ENCODE data around the gene DNAL1. TPM values are rescaled to one million over a fixed set of nuclear protein-coding genes. Genes with fewer than 3 reads are reported as not detected.

The DNAL1 gene
- polyA plus RNA-seq, 1 of the 3 experiments (the other 2 are of a cell fraction) = 2.6 TPM

GRCh38 chr14:73623504-73624054, 21.2 kb upstream of the DNAL1 start (continued):
- no peak for TF ChIP-seq REST (IDR thresholded peaks at IDR 0.05; ENCODE audit: low read depth, low read length)

- Histone ChIP-seq H2AFZ (ENCODE audit: low read depth) (no peak overlapping the region), H3K79me2 (ENCODE audit: insufficient read depth) (no peaks in the 10 kb centered on the region), H3K9ac (no peak overlapping the region), H3K27me3 (ENCODE audit: insufficient read depth) (no peaks in the 10 kb centered on the region), H3K27ac (ENCODE audit: low read depth in 2 of 2, low read length in 1 of 2) (no peak overlapping the region), H3K9me2 (no peaks in the 10 kb centered on the region), H3K4me3 (ENCODE audit: low read depth in 2 of 2, low read length in 1 of 2) (no peak overlapping the region), H3K4me1 (ENCODE audit: control insufficient read depth in 1 of 2, insufficient read depth in 2 of 2, low read depth in 1 of 2, low read length in 1 of 2) (no peaks in the 10 kb centered on the region), H4K20me1 (ENCODE audit: insufficient read depth) (no peaks in the 10 kb centered on the region), H3K36me3 (replicated peaks in 1 of 2; ENCODE audit: control insufficient read depth in 1 of 2, insufficient read depth in 2 of 2, low read length in 1 of 2) (no peaks in the 10 kb centered on the region), H3K4me2 (no peak overlapping the region), H3F3A (replicated peaks; ENCODE audit: insufficient read depth) (no peaks in the 10 kb centered on the region), H3K9me3 (no peaks in the 10 kb centered on the region)
- WGBS (ENCODE audit: low lambda C conversion rate) = 71% methylated on average over 1 of the region's 1 CpG
- ChIA-PET POLR2A (no interaction called here), CTCF (interaction anchor here (1.2 to 2.6 kb wide), 2 partner anchors 28 to 117 kb away, joined by 3 to 13 read pairs; no protein-coding TSS in a partner anchor)
- TF ChIP-seq YY1 (IDR thresholded peaks at IDR 0.05; ENCODE audit: low read depth) (no peak), MAX (IDR thresholded peaks at IDR 0.05; ENCODE audit: low read depth) (no peak)
- no peak for DNase-seq
These were observed 19.1 kb upstream of the DNAL1 start for GRCh38 chr14:73625706-73626105.

- POLR2A ChIA-PET = no interaction called here
- H3K4me1 ChIP-seq (ENCODE audit: control insufficient read depth in 1 of 2, insufficient read depth in 2 of 2, low read depth in 1 of 2, low read length in 1 of 2) = no peaks in the 10 kb centered on the region
- H3K79me2 ChIP-seq (ENCODE audit: insufficient read depth) = no peaks in the 10 kb centered on the region
- no peak overlapping the region for H3K27ac ChIP-seq (ENCODE audit: low read depth in 2 of 2, low read length in 1 of 2)
- DNase-seq = no peak
- 72% methylated on average over 2 of the region's 2 CpGs for WGBS (ENCODE audit: low lambda C conversion rate)
- no peak overlapping the region for H3K4me3 ChIP-seq (ENCODE audit: low read depth in 2 of 2, low read length in 1 of 2)
- H3K9ac ChIP-seq = no peak overlapping the region
- no peaks in the 10 kb centered on the region for H3K36me3 ChIP-seq (replicated peaks in 1 of 2; ENCODE audit: control insufficient read depth in 1 of 2, insufficient read depth in 2 of 2, low read length in 1 of 2)
- no peaks in the 10 kb centered on the region for H4K20me1 ChIP-seq (ENCODE audit: insufficient read depth)
- no peak for TF ChIP-seq FOXJ3 (CRISPR knock-in tag; IDR thresholded peaks at IDR 0.05)
- no peak for TF ChIP-seq CHD2 (IDR thresholded peaks at IDR 0.05; ENCODE audit: low read length, partially characterized antibody)
- TF ChIP-seq NRF1 (IDR thresholded peaks at IDR 0.05; ENCODE audit: low read depth, low read length) = no peak
- TF ChIP-seq PBX3 (IDR thresholded peaks at IDR 0.05) = no peak
- TF ChIP-seq SIN3A (IDR thresholded peaks at IDR 0.05; ENCODE audit: borderline replicate concordance, low read depth, low read length) = no peak
- no peak for TF ChIP-seq FOXM1 (IDR thresholded peaks at IDR 0.05; ENCODE audit: low read depth)
- TF ChIP-seq USF1 (IDR thresholded peaks at IDR 0.05; ENCODE audit: borderline replicate concordance, low read depth) = no peak
- no peak for TF ChIP-seq EZH2phosphoT487 (IDR thresholded peaks at IDR 0.05; ENCODE audit: borderline replicate concordance, low read depth)
- no peak for TF ChIP-seq YY1 (IDR thresholded peaks at IDR 0.05; ENCODE audit: low read depth)
- TF ChIP-seq MXI1 (IDR thresholded peaks at IDR 0.05; ENCODE audit: low read depth, low read length) = no peak
- TF ChIP-seq EP300 (IDR thresholded peaks at IDR 0.05; ENCODE audit: borderline replicate concordance in 1 of 2, low read depth in 1 of 2, low read length in 1 of 2) = no peak
- TF ChIP-seq POLR2AphosphoS5 (IDR thresholded peaks at IDR 0.05; ENCODE audit: low read depth, low read length) = no peak
- no peak for TF ChIP-seq TCF12 (IDR thresholded peaks at IDR 0.05)
- CTCF ChIA-PET = interaction anchor here (1.2 to 2.6 kb wide), 2 partner anchors 26 to 118 kb away, joined by 3 to 13 read pairs; no protein-coding TSS in a partner anchor
- H3K9me2 ChIP-seq = no peaks in the 10 kb centered on the region
- no peaks in the 10 kb centered on the region for H3K27me3 ChIP-seq (ENCODE audit: insufficient read depth)
- H3K9me3 ChIP-seq = no peaks in the 10 kb centered on the region
- no peaks in the 10 kb centered on the region for H3F3A ChIP-seq (replicated peaks; ENCODE audit: insufficient read depth)
- H2AFZ ChIP-seq (ENCODE audit: low read depth) = no peak overlapping the region
- no peak overlapping the region for H3K4me2 ChIP-seq
These were observed 17.6 kb upstream of the DNAL1 start for GRCh38 chr14:73627151-73627558.
